ENCODE results near the gene SHD.

DNA sequence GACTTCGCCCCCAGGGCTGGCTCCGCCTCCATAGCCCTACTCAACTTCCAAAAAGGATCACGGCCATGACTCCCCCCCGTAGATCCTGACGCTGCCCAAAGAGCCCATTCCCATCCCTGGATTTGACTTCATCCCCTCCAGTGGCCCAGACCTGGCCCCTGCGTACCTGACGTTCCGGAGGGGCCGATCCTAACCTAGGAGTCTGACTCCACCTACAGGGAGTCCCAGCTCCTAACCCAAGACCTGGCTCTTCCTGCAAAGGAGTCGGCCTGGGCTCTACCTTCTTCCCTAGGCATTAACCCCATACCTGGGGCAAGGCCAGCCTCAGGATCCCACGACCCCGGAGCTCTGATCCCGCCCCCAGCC, 48.8 kb downstream of the SHD start:
- TF ChIP-seq, protein P1, sequence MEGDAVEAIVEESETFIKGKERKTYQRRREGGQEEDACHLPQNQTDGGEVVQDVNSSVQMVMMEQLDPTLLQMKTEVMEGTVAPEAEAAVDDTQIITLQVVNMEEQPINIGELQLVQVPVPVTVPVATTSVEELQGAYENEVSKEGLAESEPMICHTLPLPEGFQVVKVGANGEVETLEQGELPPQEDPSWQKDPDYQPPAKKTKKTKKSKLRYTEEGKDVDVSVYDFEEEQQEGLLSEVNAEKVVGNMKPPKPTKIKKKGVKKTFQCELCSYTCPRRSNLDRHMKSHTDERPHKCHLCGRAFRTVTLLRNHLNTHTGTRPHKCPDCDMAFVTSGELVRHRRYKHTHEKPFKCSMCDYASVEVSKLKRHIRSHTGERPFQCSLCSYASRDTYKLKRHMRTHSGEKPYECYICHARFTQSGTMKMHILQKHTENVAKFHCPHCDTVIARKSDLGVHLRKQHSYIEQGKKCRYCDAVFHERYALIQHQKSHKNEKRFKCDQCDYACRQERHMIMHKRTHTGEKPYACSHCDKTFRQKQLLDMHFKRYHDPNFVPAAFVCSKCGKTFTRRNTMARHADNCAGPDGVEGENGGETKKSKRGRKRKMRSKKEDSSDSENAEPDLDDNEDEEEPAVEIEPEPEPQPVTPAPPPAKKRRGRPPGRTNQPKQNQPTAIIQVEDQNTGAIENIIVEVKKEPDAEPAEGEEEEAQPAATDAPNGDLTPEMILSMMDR (conservative IDR thresholded peaks at IDR 0.05; ENCODE audit: low read depth, low read length), result no peak
- no peak for TF ChIP-seq POLR2A (IDR thresholded peaks at IDR 0.05; ENCODE audit: low read depth, low read length)
- no peak for TF ChIP-seq CEBPB (IDR thresholded peaks at IDR 0.05; ENCODE audit: low read depth, low read length)
- TF ChIP-seq, protein P2, sequence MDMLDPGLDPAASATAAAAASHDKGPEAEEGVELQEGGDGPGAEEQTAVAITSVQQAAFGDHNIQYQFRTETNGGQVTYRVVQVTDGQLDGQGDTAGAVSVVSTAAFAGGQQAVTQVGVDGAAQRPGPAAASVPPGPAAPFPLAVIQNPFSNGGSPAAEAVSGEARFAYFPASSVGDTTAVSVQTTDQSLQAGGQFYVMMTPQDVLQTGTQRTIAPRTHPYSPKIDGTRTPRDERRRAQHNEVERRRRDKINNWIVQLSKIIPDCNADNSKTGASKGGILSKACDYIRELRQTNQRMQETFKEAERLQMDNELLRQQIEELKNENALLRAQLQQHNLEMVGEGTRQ (IDR thresholded peaks at IDR 0.05; ENCODE audit: low read depth, low read length), result no peak
- TF ChIP-seq MAFK (IDR thresholded peaks at IDR 0.05; ENCODE audit: low read depth, low read length), result no peak
- TF ChIP-seq RFX5 (IDR thresholded peaks at IDR 0.05; ENCODE audit: low read depth, low read length), result no peak
- TF ChIP-seq BHLHE40 (IDR thresholded peaks at IDR 0.05; ENCODE audit: low read depth, low read length), result no peak
- TF ChIP-seq MAZ (IDR thresholded peaks at IDR 0.05; ENCODE audit: borderline replicate concordance, low read depth, low read length), result no peak
